Dermis microvascular lymphatic vessel endothelial cell (primary cell): ENCODE measurements around the gene MXRA5. TPM values are rescaled to one million over a fixed set of nuclear protein-coding genes. Genes with fewer than 3 reads are reported as not detected.
"Not testable (repeated sequence)": the region's sequence is repeated elsewhere in the genome, so short reads cannot be mapped to it uniquely, and the experiment has no call there.

Experiments
- DNase-seq, 2 donors: peaks; one replicate each; pipeline versions ENCODE4 v3.0.0 to v3.0.0-alpha.2; 2010; ENCODE audit warnings: low read depth in 2 of 2
- total RNA-seq: library from RNA; depleted of rRNA; stranded (reverse); fragments of >200 nt; gene quantifications from 2 replicates; pipeline ENCODE4 v1.2.1, GENCODE V29; 2014

Gene MXRA5, protein sequence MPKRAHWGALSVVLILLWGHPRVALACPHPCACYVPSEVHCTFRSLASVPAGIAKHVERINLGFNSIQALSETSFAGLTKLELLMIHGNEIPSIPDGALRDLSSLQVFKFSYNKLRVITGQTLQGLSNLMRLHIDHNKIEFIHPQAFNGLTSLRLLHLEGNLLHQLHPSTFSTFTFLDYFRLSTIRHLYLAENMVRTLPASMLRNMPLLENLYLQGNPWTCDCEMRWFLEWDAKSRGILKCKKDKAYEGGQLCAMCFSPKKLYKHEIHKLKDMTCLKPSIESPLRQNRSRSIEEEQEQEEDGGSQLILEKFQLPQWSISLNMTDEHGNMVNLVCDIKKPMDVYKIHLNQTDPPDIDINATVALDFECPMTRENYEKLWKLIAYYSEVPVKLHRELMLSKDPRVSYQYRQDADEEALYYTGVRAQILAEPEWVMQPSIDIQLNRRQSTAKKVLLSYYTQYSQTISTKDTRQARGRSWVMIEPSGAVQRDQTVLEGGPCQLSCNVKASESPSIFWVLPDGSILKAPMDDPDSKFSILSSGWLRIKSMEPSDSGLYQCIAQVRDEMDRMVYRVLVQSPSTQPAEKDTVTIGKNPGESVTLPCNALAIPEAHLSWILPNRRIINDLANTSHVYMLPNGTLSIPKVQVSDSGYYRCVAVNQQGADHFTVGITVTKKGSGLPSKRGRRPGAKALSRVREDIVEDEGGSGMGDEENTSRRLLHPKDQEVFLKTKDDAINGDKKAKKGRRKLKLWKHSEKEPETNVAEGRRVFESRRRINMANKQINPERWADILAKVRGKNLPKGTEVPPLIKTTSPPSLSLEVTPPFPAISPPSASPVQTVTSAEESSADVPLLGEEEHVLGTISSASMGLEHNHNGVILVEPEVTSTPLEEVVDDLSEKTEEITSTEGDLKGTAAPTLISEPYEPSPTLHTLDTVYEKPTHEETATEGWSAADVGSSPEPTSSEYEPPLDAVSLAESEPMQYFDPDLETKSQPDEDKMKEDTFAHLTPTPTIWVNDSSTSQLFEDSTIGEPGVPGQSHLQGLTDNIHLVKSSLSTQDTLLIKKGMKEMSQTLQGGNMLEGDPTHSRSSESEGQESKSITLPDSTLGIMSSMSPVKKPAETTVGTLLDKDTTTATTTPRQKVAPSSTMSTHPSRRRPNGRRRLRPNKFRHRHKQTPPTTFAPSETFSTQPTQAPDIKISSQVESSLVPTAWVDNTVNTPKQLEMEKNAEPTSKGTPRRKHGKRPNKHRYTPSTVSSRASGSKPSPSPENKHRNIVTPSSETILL (N-terminal part only)
- total RNA-seq: not detected in 2 replicates

DNA sequence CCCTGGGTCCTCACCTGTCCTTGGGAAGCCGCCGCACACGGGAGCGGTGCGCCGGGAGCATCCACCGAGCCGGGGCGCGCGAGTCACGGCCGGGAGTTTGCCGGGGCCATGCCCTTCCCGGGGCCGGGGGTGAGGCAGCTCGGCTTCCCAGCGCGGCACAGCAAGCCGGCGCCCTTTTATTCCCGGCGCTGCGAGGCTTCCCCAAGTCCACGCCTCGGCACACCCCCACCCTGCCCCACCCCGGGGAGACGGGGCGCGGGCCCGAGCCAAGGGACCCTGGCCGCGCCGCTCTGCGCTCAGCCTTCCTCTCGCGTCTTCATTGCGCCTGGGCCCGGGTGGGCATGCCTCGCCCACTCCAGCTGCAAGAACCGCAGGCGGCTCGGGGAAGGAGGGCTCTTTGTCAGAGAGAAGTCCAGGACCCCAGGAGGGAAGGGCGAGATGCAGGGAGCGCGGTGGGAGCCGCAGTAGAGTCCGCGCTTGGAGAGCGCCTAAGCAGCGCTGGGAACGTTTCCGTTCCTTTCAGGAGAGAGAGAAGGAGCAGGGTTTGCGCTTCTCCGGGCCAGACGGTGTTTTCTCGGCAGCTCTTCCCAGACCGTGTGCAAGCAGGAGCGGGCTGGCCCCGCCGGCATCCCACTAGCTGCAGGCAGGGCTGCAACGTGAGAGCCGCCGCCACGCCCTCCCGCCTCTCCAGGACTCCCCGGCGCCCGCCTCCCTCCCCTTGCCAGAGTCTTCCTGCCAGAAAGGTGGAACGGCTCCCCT lies at the start of gene MXRA5:
Gene MXRA5 (minus strand): TSS at position 152 of the 759 bp plus-strand sequence. CDS start 2,819 bp downstream, outside the sequence.
- no peak for DNase-seq

DNA sequence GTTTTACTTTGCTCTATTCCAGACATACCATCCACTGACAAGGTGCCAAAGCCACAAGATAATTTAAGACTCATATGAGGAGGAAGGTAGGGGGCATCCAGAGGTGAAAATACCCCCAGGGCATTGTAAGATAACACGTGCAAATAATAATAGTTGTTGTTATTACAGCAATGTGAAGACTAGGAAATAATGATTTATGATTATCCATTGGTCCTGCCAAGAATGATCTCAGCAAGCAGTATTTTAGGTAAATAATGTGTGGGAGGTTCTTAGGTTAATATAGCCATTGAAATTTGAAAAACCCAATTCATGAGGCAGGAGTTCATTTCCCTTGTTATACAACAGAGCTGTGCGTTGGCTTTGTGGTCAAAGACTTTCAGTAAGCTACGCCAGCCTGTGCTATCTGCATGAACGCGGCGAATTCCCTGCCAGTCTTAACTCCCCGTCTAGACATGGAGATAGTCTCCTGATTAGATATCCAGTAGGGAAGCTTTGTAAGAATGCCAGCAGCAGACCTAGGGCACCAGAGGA lies 47.2 kb upstream of the MXRA5 start:
- DNase-seq: no peak

DNA sequence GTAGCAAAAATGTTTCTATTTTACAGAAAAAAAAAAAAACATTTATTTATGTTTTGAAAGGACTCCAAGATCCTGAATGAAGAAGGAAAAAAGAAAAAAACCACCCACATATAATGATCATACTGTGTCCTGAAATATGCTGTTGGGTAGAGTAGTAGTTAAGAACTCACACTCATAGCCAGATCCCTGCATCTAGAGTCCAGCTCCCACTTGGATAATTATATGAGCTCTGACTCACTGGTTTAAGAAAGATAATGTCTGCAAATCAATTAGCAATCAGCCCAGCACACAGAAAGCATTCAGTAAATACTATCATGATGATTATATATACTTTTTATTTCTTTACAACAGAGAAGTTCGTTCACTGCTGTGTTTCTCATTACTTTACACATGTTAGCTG lies 46.7 kb upstream of the MXRA5 start:
- no peak for DNase-seq

DNA sequence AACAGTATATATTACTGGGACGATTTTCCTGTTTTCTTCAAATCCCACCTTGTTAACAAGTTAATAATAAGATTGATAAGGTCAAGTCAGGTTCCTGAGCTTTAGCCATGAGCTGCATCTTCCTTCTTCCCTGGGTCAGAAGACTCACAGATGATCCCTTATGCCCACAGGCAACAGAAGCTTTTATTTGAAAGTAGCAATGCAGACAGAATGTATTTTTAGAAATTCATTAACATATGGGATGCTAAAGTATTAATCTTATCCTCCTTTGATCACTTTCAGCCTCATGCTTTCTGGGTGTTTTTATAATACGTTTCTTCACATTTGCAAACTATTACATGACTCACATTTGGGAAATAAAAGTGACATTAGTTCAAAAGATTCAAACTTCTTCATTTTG lies 42.0 kb upstream of the MXRA5 start:
- DNase-seq: no peak

DNA sequence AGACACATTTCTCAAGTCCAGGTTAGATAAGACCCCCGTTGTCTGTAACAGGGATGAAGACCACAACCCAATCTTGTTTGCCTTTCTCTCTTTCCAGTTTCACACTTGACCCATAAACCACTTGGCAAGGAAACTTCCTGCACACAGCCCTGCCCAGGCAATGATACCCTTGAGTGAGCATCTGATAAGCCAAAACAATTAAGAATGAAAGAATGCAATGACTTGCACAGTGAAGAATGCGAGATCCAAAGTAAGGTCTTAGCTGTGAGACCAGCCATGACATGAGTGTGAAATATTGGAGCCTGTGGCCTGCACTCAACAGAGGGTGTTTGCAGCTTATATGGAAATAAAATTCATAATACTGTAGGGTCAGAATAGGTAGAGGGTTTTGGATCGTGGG lies 37.9 kb upstream of the MXRA5 start:
- no peak for DNase-seq

DNA sequence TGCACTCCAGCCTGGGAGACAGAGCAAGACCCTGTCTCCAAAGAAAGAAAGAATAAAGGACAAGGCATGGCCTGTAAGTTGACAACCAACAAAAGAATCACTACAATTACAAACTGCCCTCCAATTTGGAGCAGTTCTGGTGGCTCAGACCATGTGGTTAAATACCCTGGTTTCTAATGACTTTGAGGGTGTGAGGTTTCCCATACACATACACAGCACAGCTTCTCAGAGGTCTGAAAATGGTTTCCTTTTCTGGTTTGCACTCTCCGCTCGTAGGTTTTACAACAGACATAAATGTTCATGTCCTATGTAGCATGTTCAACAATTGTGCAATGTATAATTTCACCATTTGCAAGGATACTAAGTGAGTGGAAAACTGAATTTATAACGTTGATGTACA lies 34.2 kb upstream of the MXRA5 start:
- DNase-seq: no peak

DNA sequence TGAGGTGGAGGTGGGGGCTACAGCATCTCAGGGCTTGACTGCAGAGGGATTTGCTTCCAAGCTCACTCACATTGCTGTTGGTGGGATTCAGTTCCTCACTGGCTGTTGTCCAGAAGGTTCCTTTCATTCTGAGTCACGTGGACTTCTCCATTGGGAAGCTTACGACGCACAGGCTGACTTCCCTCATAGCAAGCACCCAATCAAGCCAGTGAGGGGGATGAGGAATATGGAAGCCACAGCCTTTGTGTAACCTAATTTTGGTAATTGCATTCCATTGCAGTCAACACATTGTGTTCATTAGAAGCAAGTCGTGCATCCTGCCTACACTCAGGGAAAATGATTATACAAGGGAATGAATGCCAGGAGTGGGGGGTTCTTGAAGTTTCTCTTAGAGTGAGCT lies 32.7 kb upstream of the MXRA5 start:
- no peak for DNase-seq

DNA sequence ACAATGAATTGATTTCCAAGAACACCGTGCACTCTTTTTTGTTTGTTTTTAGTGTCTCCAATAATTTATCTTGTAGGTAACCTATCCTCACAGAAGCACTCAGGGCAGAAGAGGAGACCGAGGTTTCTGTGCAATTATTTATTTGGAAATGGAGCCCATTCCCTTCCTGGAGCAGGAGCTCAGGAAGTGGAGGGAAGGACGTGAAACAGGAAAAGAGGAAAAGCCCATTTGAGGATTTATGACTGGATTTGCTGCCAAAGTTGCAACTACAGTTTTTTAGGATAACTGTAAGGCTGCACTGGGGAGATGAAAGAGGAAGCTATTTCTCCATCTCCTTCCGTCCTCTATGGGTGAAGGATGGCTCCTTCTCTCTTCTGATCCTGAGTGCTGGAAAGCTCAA lies 31.7 kb upstream of the MXRA5 start:
- no peak for DNase-seq

DNA sequence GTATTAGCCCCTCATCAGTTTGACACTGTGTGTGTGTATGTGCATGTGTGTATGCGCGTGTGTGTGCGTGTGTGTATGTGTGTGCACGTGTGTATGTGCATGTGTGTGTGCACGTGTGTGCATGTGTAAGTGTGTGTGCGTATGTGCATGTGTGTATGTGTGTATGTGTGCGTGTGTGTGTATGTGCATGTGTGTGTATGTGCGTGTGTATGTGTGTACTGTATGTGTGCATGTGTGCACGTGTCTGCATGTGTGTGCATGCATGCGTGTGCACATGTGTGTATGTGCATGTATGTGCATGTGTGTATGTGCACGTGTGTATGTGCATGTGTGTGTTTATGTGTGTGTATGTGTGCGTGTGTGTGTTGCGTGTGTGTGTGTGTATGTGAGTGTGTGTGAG lies 31.1 kb upstream of the MXRA5 start:
- no peak for DNase-seq

DNA sequence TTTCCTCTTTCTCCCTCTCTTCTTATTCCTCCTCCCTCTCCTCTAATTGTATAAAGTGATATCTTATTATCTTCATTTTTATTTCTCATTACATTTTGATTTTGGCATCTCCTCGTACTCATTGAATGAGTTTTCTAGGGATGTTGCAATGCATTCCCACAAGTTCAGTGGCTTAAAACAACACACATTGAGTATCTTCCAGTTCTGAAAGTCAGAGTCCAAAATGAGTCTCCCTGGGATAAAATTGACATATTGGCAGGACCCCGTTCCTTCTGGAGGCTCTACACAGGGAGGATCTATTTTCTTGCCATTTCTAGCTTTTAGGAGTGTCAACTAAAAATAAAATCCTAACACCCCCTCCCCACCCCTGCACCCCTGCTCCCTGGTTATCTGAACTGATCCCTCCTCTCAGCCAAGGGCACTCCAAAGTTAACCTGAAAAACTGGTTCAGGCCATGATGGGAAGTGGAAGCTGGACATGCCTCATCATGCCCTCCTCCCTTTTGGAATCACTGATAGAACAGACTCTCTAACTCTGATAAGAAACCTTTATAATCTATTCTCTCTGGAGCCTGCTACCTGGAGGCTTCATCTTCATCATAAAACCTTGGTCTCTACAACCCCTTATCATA lies 29.5 kb upstream of the MXRA5 start:
- DNase-seq: not testable (repeated sequence)

DNA sequence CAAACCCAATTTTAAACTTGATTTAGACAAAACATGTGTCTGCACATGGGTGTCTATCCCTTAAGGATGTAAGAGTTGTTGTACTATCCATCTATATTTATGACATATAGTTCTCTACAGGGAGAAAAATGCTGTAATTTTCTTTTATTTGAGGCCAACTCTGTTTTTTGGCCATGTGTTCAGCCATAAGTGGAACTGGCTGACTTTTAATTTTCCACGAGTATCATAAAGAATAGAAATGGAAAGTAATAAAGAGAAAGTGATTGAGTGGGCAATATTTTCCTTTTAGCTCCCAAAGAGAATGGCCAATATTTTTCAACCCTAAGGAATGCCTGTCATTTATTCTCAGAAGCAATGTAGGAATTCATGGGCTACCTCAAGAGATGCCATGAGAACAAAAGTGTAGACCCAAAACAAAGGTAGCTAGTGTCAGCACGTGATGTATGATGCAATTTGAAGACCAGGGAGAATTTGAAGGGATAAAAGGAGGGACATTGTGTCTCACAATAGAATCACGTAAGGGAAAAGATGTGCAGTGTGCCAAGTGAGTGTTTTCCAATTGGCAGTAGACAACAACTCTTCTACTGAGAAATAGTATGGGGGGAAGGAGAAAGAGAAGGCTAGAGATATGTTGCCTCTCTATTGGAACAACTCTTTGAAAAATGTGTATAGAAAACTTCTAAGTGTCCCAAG lies 27.8 kb upstream of the MXRA5 start:
- no peak for DNase-seq

DNA sequence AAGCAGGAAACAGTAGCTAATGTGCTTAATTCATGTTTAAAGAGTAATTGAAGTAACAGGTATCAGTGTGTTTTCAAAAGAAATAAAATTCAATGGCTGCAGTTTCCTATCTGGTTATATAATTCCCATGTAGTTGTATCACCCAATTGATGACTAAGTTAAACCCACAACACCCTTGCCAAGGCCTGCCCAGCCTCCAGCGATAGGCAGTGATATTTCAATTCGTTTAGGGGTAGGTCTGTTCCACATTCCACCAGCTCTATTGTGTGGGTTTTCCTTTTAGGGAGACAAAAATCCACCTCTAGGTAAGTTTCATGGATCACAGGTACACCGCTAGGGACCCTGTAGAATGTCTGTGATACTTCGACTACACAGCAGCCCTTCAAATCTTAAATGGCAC lies 24.7 kb upstream of the MXRA5 start:
- DNase-seq: no peak

DNA sequence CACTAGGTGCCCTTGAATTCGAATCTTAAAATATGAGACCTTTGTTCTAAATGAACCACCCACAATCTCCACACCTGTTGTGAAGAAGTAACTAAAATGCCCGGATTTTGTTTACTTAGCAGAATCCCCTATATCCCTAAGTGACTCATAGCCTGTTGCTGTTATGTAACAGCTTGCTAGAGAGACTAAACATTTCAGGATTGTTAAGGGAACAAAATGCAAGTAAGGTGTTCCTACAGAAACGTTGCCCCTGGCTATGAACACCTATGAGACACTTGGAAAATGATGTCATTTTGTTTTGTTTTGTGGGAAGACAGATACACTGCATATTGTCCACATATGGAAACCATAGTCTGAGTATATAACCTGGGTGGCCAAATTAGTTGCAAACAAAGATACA lies 24.2 kb upstream of the MXRA5 start:
- DNase-seq: no peak

DNA sequence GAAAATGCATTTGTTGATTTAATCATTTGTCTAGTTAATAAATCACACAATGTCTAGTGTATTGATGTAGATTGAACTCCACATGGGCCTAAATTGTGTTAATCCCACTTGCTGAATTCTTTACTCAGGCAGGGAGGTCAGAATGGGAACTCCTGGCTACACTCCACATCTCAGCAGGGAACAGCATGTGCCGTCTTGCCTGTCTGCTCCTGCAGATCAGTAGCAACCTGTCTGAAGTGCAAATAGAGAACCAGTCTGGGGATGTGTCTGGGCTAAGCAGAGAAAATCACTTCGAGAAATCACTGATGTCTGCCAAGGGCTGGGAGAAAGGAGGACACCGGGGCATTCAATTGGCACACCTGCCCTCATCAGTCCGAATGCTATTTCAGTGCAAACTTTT lies 16.5 kb upstream of the MXRA5 start:
- DNase-seq: no peak

DNA sequence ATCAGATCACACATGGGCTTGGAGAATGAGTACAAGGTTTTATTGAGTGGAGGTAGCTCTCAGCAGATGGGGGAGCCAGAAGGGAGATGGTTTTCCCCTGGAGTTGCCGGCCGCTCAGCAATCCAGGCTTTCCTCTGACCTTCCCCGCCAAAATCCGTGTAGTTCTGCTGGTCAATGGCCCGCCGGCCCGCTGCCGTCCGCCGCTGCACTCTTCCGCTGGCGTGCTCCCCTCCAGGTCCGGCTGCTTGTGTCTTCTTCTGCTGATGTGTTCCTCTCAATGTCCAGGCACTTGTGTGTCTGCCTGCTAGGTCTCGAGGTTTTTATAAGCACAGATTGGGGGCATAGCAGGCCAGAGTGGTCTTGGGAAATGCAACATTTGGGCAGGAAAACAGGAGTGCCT lies 14.4 kb upstream of the MXRA5 start:
- no peak for DNase-seq

DNA sequence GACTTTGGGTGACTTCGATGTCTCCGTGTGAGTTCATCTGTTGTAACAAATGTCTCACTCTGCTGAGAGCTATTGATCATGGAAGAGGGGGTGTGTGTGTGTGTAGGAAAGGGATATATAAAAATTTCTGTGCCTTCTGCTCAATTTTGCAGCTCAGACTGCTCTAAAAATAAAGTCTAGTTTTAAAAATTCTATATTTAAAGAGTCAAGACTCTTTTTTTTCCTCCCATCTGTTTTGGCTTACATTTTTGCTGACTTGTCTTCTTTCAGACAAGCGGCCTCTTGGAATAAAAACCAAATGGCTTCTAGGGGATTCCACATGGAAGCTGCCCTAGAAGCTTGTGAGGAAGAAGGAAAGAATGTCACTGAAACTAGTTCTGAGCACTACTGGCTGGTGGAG lies 6.3 kb upstream of the MXRA5 start:
- not testable (repeated sequence) for DNase-seq

DNA sequence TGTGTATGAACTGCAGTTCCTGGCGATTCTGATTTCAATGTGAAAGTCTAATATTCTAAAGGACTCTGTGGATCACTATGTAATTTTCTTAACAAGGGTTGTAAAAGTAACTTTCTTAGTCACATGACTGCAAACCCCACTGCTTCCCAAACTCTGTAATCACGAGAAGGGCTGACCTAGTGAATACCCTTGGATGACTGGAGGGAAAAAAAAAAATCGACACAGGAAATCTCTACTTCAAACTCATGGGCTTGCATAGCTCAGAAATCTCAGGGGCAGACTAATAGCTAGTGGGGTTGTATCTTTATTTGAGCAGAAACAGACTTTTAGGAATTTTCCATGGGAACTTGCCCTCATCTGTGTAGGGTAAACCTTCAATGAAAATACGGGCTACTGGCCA lies 4.8 kb upstream of the MXRA5 start:
- no peak for DNase-seq

DNA sequence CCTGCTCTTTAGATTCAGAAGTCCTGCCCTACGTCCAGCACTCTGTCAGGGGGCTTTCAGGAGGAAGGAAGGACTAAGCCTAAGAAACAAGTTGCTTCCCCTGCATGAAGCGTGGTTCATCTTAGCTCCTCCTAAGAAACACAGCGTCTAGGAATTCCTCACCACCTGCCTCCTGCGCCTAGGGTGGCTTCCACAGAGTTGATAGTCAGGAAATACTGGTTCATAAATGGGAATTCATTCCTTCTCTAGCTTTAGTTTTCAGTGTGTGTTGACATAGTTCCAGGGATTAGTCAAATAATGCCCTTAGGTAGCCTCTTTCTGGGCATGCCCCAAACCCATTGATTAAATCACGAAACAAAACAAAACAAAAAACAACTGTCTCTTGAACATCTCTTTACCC lies 1.7 kb upstream of the MXRA5 start:
- no peak for DNase-seq

DNA sequence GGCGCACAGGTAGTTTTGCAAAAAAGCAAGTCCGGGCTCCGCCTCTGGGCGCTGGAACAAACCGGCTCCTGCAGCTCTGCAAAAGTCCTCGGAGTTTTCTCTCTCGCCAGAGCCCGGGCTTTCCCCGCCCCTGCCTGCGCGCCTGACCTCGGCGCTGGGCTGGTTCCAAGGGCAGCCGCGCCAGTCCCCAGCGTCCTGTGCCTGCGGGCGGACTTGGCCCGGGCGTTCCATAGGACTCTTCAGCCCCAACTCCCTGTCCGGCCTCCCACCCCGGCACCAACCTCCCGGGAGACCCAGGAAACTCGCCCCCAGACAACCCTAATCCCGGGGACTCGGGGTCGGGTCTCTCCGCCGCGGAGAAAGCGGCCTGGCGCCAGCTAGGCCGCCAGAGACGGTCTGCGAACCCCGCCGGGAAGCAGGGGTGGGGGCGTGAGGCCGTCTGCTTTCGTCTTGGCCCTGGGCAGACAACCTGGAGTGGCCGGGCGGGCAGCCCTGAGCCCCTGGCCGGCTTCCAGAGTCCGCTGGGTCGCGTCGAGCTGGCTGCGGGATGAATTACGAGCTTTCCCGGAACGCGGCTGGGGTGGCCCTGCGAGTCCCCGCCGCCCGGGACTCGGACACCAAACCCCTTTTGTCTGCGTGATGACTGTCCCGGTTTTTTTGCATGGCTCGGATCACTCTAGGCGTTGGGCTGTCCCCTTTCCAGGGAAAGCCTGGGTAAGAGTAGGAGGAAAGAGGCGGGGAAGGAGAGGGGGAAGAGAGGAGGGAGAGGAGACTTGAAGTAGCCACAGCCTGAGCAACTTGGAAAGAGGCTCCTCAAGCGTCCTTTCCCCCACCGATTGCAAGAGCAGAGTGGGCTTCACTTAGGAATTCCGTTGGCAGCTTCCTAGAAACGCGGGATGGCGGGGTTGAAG lies 916 bp downstream of the MXRA5 start:
- no peak for DNase-seq
